Uterus (tissue), 4 donors: ENCODE measurements around the gene VWA3B. TPM values are rescaled to one million over a fixed set of nuclear protein-coding genes. Genes with fewer than 3 reads are reported as not detected.

Source experiments
- DNase-seq, 2 donors: peaks; one replicate each; pipeline ENCODE4 v3.0.0-alpha.2; 2019 to 2020
- H3K27ac ChIP-seq, 2 donors: fragments of 200-600 bp; sonication (generic); 1 replicate in 1 of 2; 2 replicates in 1 of 2; pipeline ENCODE4 v1.5.1; 2016 to 2018
- H3K27me3 ChIP-seq, 2 donors: fragments of 200-600 bp; sonication (generic); one replicate each; pipeline ENCODE4 v1.5.1; 2018 to 2019; ENCODE audit warnings: control low read depth in 1 of 2
- H3K36me3 ChIP-seq, 2 donors: fragments of 200-600 bp; sonication (generic); one replicate each; pipeline ENCODE4 v1.5.1; 2019; ENCODE audit warnings: control low read depth in 1 of 2
- H3K4me1 ChIP-seq, 2 donors: fragments of 200-600 bp; sonication (generic); one replicate each; pipeline ENCODE4 v1.5.1; 2018 to 2019; ENCODE audit warnings: control low read depth in 1 of 2
- H3K4me3 ChIP-seq, 2 donors: fragments of 200-600 bp; sonication (generic); 1 replicate in 1 of 2; 2 replicates in 1 of 2; pipeline ENCODE4 v1.5.1; 2018 to 2019; ENCODE audit warnings: mild to moderate bottlenecking in 1 of 2
- H3K9me3 ChIP-seq, 2 donors: fragments of 200-600 bp; sonication (generic); one replicate each; pipeline ENCODE4 v1.5.1; 2019; ENCODE audit warnings: control low read depth in 1 of 2
- CTCF ChIP-seq, 4 experiments: fragments of 200-600 bp in 2 of 4; fragments of 450-650 bp in 2 of 4; sonication (generic) in 2 of 4; IDR thresholded peaks; one replicate each; pipeline ENCODE4 v1.5.1; 2016 to 2019; ENCODE audit warnings: antibody characterized with exemption in 4 of 4, mild to moderate bottlenecking in 2 of 4, moderate library complexity in 1 of 4
- POLR2A ChIP-seq, 2 donors: fragments of 450-650 bp; IDR thresholded peaks; one replicate each; pipeline ENCODE4 v1.6.1; 2016; ENCODE audit warnings: antibody characterized with exemption in 2 of 2, mild to moderate bottlenecking in 1 of 2, moderate library complexity in 1 of 2
- intact Hi-C: fragments of 100-400 bp; cut with DNase I; formaldehyde crosslinking; loops from one replicate; pipeline ENCODE4 v1.15.1; 2023; ENCODE audit warnings: low total_unique reads
- total RNA-seq, 4 donors: library from RNA; depleted of rRNA in 3 of 4; stranded (reverse); fragments of >200 nt in 3 of 4; gene quantifications; one replicate each; pipeline versions ENCODE4 v1.1.0 to v1.2.4, GENCODE V29; 2014 to 2023
- donor health status: DM: yes; HTN: yes; CAD: no.

The VWA3B gene
- total RNA-seq, 4 donors from 2014 or later = 0.98 to 2.1 TPM; not detected in 2

- TF ChIP-seq CTCF (IDR thresholded peaks at IDR 0.05) (no peak), POLR2A (IDR thresholded peaks at IDR 0.05) (no peak)
- no peak for DNase-seq
- Histone ChIP-seq H3K9me3 (no peaks in the 10 kb centered on the region), H3K4me1 (no peaks in the 10 kb centered on the region), H3K4me3 (no peak overlapping the region), H3K36me3 (no peaks in the 10 kb centered on the region), H3K27ac (no peak overlapping the region), H3K27me3 (no peaks in the 10 kb centered on the region)
- intact Hi-C loops = no loop called here
Measured at GRCh38 chr2:98281607-98282006, 194.6 kb downstream of the VWA3B start.

GRCh38 chr2:98282109-98282508, 195.1 kb downstream of the VWA3B start:
- intact Hi-C loops = no loop called here
- TF ChIP-seq CTCF (IDR thresholded peaks at IDR 0.05) = no peak
- no peak for TF ChIP-seq POLR2A (IDR thresholded peaks at IDR 0.05)
- H3K4me1 ChIP-seq = no peaks in the 10 kb centered on the region
- no peak overlapping the region for H3K27ac ChIP-seq
- no peaks in the 10 kb centered on the region for H3K36me3 ChIP-seq
- no peak for DNase-seq
- H3K9me3 ChIP-seq = no peaks in the 10 kb centered on the region
- no peaks in the 10 kb centered on the region for H3K27me3 ChIP-seq
- no peak overlapping the region for H3K4me3 ChIP-seq

GRCh38 chr2:98293030-98293429, 206.1 kb downstream of the VWA3B start:
- H3K27me3 ChIP-seq = no peaks in the 10 kb centered on the region
- TF ChIP-seq POLR2A (IDR thresholded peaks at IDR 0.05) (no peak), CTCF (IDR thresholded peaks at IDR 0.05) (no peak)
- no peaks in the 10 kb centered on the region for H3K9me3 ChIP-seq
- H3K36me3 ChIP-seq = no peaks in the 10 kb centered on the region
- no peak overlapping the region for H3K4me3 ChIP-seq
- H3K27ac ChIP-seq = no peak overlapping the region
- no peaks in the 10 kb centered on the region for H3K4me1 ChIP-seq
- intact Hi-C loops = no loop called here
- DNase-seq = no peak

- TF ChIP-seq CTCF (IDR thresholded peaks at IDR 0.05) (no peak), POLR2A (IDR thresholded peaks at IDR 0.05) (no peak)
- Histone ChIP-seq H3K36me3 (no peaks in the 10 kb centered on the region), H3K4me1 (no peaks in the 10 kb centered on the region), H3K27me3 (no peaks in the 10 kb centered on the region), H3K9me3 (no peaks in the 10 kb centered on the region), H3K27ac (no peak overlapping the region), H3K4me3 (no peak overlapping the region)
- DNase-seq = no peak
- intact Hi-C loops = no loop called here
Measured at GRCh38 chr2:98293931-98294687, 207.1 kb downstream of the VWA3B start.

GRCh38 chr2:98294711-98295110, 207.7 kb downstream of the VWA3B start:
- Histone ChIP-seq H3K4me3 (no peak overlapping the region), H3K27me3 (no peaks in the 10 kb centered on the region), H3K36me3 (no peaks in the 10 kb centered on the region), H3K4me1 (no peaks in the 10 kb centered on the region), H3K9me3 (no peaks in the 10 kb centered on the region), H3K27ac (no peak overlapping the region)
- intact Hi-C loops = no loop called here
- no peak for DNase-seq
- TF ChIP-seq POLR2A (IDR thresholded peaks at IDR 0.05) = no peak
